Urinary bladder (tissue), 4 donors: ENCODE measurements around the gene MRPL41. TPM values are rescaled to one million over a fixed set of nuclear protein-coding genes. Genes with fewer than 3 reads are reported as not detected.
"Not testable (repeated sequence)": the region's sequence is repeated elsewhere in the genome, so short reads cannot be mapped to it uniquely, and the experiment has no call there.

Experiments used
- DNase-seq: peaks from one replicate; pipeline ENCODE4 v3.0.0-alpha.2; 2015; ENCODE audit errors: extremely low spot score
- H3K27ac ChIP-seq: one replicate; pipeline ENCODE4 v1.5.1; 2013; ENCODE audit warnings: low read depth, mild to moderate bottlenecking, moderate library complexity
- H3K36me3 ChIP-seq: one replicate; pipeline ENCODE4 v1.6.1; 2013; ENCODE audit warnings: mild to moderate bottlenecking, moderate library complexity; ENCODE audit not compliant: insufficient read depth
- H3K4me1 ChIP-seq: one replicate; pipeline ENCODE4 v1.6.1; 2013; ENCODE audit warnings: mild to moderate bottlenecking, moderate library complexity; ENCODE audit not compliant: insufficient read depth
- H3K4me3 ChIP-seq: one replicate; pipeline ENCODE4 v1.5.1; 2013; ENCODE audit warnings: low read depth, low read length
- whole genome bisulfite sequencing: extraction: QIAGEN DNeasy Blood & Tissue Kit; methylation state at CpG from one replicate; pipeline ENCODE4 v1.1.7; 2013; 5-methylcytosine and 5-hydroxymethylcytosine counted together
- polyA plus RNA-seq: library from polyadenylated mRNA; stranded (reverse); fragments of 200-250 nt; gene quantifications from one replicate; pipeline ENCODE4 v1.2.3, GENCODE V29; 2013
- total RNA-seq: library from RNA; depleted of rRNA; stranded (reverse); fragments of >200 nt; gene quantifications from one replicate; pipeline ENCODE4 v1.2.3, GENCODE V29; 2014
- donor health status: healthy with polysubstance abuse.
- donor health status: healthy.

MRPL41 gene
- total and polyA plus RNA-seq, 2 donors = 16.7 to 74.9 TPM

DNA sequence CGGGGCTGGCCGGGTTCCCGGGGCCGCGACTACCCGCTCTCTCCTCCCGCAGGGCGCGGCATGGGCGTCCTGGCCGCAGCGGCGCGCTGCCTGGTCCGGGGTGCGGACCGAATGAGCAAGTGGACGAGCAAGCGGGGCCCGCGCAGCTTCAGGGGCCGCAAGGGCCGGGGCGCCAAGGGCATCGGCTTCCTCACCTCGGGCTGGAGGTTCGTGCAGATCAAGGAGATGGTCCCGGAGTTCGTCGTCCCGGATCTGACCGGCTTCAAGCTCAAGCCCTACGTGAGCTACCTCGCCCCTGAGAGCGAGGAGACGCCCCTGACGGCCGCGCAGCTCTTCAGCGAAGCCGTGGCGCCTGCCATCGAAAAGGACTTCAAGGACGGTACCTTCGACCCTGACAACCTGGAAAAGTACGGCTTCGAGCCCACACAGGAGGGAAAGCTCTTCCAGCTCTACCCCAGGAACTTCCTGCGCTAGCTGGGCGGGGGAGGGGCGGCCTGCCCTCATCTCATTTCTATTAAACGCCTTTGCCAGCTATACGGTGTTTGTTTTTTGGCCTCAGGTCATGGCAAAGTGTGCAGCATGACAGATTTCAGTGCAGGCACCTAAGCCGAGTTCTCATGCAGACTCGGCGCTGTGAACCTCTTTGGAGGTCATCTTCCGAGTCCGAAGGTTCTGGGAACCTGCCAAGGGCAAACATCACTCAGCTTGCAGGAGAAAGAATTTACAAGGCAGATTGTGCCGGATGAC, 516 bp downstream of the MRPL41 start:
- no peaks in the 10 kb centered on the region for H3K4me1 ChIP-seq
- no peak for DNase-seq
- WGBS = 9% methylated on average over 58 of the region's 58 CpGs

DNA sequence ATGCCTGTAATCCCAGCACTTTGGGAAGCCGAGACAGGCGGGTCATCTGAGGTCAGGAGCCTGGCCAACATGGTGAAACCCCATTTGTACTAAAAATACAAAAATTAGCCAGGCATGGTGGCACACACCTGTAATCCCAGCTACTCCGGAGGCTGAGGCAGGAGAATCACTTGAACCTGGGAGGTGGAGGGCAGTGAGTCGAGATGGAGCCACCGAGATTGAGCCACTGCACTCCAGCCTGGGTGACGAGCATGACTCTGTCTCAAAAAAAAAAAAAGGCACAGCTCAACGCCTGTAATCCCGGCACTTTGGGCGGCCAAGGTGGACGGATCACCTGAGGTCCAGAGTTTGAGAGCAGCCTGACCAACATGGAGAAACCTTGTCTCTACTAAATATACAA, 2.0 kb downstream of the MRPL41 start:
- DNase-seq, H3K4me1 ChIP-seq, H3K4me3 ChIP-seq, H3K36me3 ChIP-seq, H3K27ac ChIP-seq: not testable (repeated sequence)
- 91% methylated on average over 10 of the region's 10 CpGs for WGBS

More for the DNA sequence above, 516 bp downstream of the MRPL41 start:
- H3K36me3 ChIP-seq = peaks cover 2% of the 10 kb centered on the region
- H3K27ac ChIP-seq = peak overlapping the region; percentile 71
- H3K4me3 ChIP-seq = peak overlapping the region; percentile 76

GRCh38 chr9:137554349-137554748, 2.7 kb downstream of the MRPL41 start:
- Histone ChIP-seq H3K27ac (no peak overlapping the region), H3K4me1 (no peaks in the 10 kb centered on the region), H3K4me3 (no peak overlapping the region), H3K36me3 (peaks cover 2% of the 10 kb centered on the region)
- 81% methylated on average over 1 of the region's 1 CpG for WGBS
- no peak for DNase-seq

DNA sequence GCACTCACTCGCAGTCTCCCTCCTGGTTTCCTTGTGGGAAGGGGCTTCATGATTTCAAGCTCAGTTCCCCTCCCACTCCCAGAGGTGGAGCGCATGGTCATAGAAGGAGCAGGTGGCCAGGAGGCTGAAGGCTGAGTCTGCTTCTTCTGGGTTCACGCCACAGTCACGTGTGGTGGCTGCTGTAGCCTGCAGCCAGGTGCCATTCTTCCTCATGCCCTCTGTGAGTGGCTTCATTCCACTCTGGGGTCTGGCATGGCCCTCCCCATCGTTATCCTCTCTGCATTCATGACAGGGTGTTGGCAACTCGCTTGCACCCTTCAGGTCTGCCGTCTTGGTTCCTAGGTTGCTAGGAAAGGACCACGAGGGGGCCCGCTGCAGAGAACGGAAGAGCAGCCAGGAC, 3.5 kb downstream of the MRPL41 start:
- peaks cover 2% of the 10 kb centered on the region for H3K36me3 ChIP-seq
- DNase-seq = no peak
- 90% methylated on average over 10 of the region's 10 CpGs for WGBS

GRCh38 chr9:137556069-137556838, 4.6 kb downstream of the MRPL41 start:
- Histone ChIP-seq H3K36me3 (peaks cover 2% of the 10 kb centered on the region), H3K4me1 (no peaks in the 10 kb centered on the region), H3K27ac (no peak overlapping the region), H3K4me3 (no peak overlapping the region)
- DNase-seq = no peak
- WGBS = 81% methylated on average over 24 of the region's 24 CpGs

More for the DNA sequence above, 3.5 kb downstream of the MRPL41 start:
- Histone ChIP-seq H3K4me3 (no peak overlapping the region), H3K4me1 (no peaks in the 10 kb centered on the region), H3K27ac (no peak overlapping the region)

DNA sequence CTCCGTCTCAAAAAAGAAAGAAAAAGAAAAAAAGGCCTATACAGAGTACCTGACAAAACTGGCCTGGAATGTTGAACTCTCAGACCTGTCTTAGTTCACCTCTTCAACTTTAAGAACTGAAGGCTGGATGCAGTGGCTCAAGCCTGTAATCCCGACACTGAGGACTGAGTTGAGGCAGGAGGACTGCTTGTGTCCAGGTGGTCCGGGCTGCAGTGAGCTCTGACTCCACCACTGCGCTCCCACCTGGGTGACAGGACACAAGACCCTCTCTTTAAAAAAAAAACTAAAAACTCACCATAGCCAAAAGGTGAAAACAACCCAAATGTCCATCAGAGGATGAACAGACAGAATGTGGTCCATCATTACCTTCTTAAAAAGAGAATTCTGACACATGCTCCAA, 6.4 kb downstream of the MRPL41 start:
- WGBS = 97% methylated on average over 4 of the region's 4 CpGs
- Histone ChIP-seq H3K4me3 (no peak overlapping the region), H3K36me3 (peaks cover 2% of the 10 kb centered on the region), H3K27ac (no peak overlapping the region), H3K4me1 (no peaks in the 10 kb centered on the region)
- no peak for DNase-seq

DNA sequence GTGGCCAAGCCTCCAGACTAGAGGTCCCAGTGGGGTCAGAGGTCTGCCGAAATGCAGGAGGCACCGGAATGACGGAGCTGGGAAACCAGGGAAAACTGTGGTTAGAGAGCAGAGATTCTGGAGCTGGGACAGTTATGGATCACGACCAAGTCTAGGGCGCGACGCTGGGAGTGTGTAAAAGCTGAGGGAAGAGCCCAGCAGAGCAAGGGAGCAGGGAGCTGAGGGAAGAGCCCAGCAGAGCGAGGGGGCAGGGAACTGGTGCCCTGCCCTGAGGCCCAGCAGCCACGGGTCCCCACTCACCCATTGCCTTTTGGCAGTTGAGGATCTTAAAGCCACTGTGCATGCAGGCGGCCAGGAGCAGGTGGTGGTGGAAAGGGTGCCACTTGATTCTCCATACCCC, 12.5 kb downstream of the MRPL41 start:
- 90% methylated on average over 10 of the region's 10 CpGs for WGBS
- H3K4me1 ChIP-seq = no peaks in the 10 kb centered on the region
- H3K4me3 ChIP-seq = no peak overlapping the region
- no peak for DNase-seq
- no peak overlapping the region for H3K27ac ChIP-seq
- H3K36me3 ChIP-seq = peaks cover 6% of the 10 kb centered on the region

- Histone ChIP-seq H3K36me3 (peaks cover 6% of the 10 kb centered on the region), H3K4me3 (no peak overlapping the region), H3K4me1 (no peaks in the 10 kb centered on the region), H3K27ac (no peak overlapping the region)
- DNase-seq = no peak
- WGBS = 92% methylated on average over 17 of the region's 18 CpGs
Measured at GRCh38 chr9:137564817-137565411, 13.2 kb downstream of the MRPL41 start.

GRCh38 chr9:137568445-137568844, 16.8 kb downstream of the MRPL41 start:
- DNase-seq, H3K4me3 ChIP-seq, H3K27ac ChIP-seq, H3K4me1 ChIP-seq: not testable (repeated sequence)
- 89% methylated on average over 5 of the region's 5 CpGs for WGBS
- peaks cover 10% of the 10 kb centered on the region for H3K36me3 ChIP-seq

GRCh38 chr9:137569609-137570203, 18.0 kb downstream of the MRPL41 start:
- DNase-seq = no peak
- WGBS = 96% methylated on average over 5 of the region's 5 CpGs
- H3K36me3 ChIP-seq = peaks cover 9% of the 10 kb centered on the region
- H3K4me3 ChIP-seq = no peak overlapping the region
- H3K4me1 ChIP-seq = no peaks in the 10 kb centered on the region
- no peak overlapping the region for H3K27ac ChIP-seq

DNA sequence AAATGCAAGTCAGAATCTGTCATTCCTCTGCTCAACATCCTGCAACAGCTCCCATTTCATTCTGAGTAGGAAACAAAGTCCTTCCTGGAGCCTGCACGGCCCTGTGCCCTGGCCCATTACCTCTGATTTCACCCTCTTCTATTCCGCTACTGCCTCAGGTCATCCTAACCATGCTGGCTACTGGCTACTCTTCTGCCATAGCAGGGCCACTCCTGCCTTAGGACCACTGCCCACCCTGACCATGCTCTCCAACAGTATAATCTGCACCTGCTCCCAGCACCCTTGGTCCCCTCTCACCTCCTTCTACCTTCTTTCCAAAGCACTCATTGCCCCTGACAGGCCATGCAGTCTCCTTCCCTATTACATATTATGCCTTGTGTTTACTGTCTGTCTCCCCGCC, 18.9 kb downstream of the MRPL41 start:
- over 99% methylated on average over 3 of the region's 3 CpGs for WGBS
- Histone ChIP-seq H3K27ac (no peak overlapping the region), H3K4me1 (no peaks in the 10 kb centered on the region), H3K36me3 (peaks cover 8% of the 10 kb centered on the region), H3K4me3 (no peak overlapping the region)
- no peak for DNase-seq

DNA sequence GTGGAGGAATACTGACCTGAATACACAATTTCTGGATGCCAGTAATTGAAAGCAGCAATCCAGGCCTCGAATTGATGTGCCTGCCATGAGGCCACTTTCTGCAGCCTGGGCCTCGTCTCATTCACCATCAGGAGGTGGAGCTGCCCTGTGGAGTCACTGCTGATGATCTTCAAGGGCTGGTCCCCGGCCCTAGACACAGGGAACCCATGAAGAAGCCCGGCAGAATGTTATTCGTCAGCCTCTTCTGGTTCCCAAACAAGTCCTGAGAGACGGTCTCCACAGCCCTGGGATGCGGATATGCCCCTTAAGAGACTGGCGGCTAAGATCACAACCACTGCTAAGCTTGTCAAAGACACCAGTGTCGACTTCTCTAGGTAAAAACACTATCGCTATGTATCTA, 22.5 kb downstream of the MRPL41 start:
- Histone ChIP-seq H3K36me3 (peaks cover 8% of the 10 kb centered on the region), H3K4me3 (no peak overlapping the region), H3K4me1 (no peaks in the 10 kb centered on the region), H3K27ac (no peak overlapping the region)
- no peak for DNase-seq
- 84% methylated on average over 10 of the region's 10 CpGs for WGBS

GRCh38 chr9:137575364-137575715, 23.7 kb downstream of the MRPL41 start:
- Histone ChIP-seq H3K4me1 (no peaks in the 10 kb centered on the region), H3K4me3 (no peak overlapping the region), H3K27ac (no peak overlapping the region), H3K36me3 (peaks cover 8% of the 10 kb centered on the region)
- 69% methylated on average over 9 of the region's 9 CpGs for WGBS
- DNase-seq = no peak
